Measurements from ENCODE around the gene SLC22A5.

DNA sequence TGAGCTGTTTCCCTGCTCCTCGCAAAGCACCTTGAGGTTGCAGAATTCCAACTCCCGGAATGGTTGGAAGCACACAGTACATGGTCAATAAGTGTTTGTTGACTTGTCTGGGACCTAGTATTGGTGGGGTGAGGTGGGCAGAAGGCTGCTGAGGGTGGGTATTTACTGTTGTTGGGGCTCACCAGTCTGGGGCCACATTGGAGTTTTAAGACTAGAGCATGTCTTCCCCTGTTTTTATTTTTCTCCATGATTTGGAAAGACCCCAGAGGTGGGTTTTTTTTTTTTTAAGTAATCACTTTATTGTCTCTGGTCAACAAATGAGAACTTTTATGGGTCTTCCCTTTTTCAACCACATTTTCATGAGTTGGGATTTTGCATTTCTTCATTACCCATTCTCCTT lies 65.9 kb downstream of the SLC22A5 start:
- TF ChIP-seq, protein P1, sequence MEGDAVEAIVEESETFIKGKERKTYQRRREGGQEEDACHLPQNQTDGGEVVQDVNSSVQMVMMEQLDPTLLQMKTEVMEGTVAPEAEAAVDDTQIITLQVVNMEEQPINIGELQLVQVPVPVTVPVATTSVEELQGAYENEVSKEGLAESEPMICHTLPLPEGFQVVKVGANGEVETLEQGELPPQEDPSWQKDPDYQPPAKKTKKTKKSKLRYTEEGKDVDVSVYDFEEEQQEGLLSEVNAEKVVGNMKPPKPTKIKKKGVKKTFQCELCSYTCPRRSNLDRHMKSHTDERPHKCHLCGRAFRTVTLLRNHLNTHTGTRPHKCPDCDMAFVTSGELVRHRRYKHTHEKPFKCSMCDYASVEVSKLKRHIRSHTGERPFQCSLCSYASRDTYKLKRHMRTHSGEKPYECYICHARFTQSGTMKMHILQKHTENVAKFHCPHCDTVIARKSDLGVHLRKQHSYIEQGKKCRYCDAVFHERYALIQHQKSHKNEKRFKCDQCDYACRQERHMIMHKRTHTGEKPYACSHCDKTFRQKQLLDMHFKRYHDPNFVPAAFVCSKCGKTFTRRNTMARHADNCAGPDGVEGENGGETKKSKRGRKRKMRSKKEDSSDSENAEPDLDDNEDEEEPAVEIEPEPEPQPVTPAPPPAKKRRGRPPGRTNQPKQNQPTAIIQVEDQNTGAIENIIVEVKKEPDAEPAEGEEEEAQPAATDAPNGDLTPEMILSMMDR (IDR thresholded peaks at IDR 0.05), result no peak
- no peak for TF ChIP-seq EZH2 (IDR thresholded peaks at IDR 0.05; ENCODE audit: borderline replicate concordance, insufficient read depth, low read depth, low read length, poor library complexity, severe bottlenecking)
